Neural cell (in vitro differentiated cells): ENCODE results near the gene TFCP2. TPM values are rescaled to one million over a fixed set of nuclear protein-coding genes. Genes with fewer than 3 reads are reported as not detected.

Experiments
- H2AFZ ChIP-seq: fragments of 200-600, 300-800 bp; sonication (generic), shearing (Covaris generic); 2 replicates; pipeline ENCODE4 v1.6.0; 2014; ENCODE audit warnings: low read depth, mild to moderate bottlenecking, antibody characterized with exemption, low read length, moderate library complexity
- H3F3A ChIP-seq: fragments of 200-600 bp; shearing (Covaris generic); 2 replicates; pipeline ENCODE4 v1.6.1; 2016; ENCODE audit warnings: mild to moderate bottlenecking, moderate library complexity, mixed read lengths, antibody characterized with exemption, low read length; ENCODE audit not compliant: insufficient read depth, poor library complexity, severe bottlenecking
- H3K27ac ChIP-seq: fragments of 200-600, 300-800 bp; sonication (generic), shearing (Covaris generic); 2 replicates; pipeline ENCODE4 v1.5.1; 2014; ENCODE audit warnings: mild to moderate bottlenecking, low read length, moderate library complexity
- H3K27me3 ChIP-seq: fragments of 300-800, 200-600 bp; sonication (generic), shearing (Covaris generic); 2 replicates; pipeline ENCODE4 v1.6.0; 2014; ENCODE audit warnings: mild to moderate bottlenecking, low read depth, low read length, moderate library complexity; ENCODE audit not compliant: insufficient read depth
- H3K36me3 ChIP-seq: fragments of 300-800, 200-600 bp; sonication (generic), shearing (Covaris generic); 2 replicates; pipeline ENCODE4 v1.5.1; 2014; ENCODE audit warnings: mild to moderate bottlenecking, antibody characterized with exemption, low read length, moderate library complexity; ENCODE audit not compliant: insufficient read depth
- H3K4me2 ChIP-seq: fragments of 300-800, 200-600 bp; sonication (generic), shearing (Covaris generic); 2 replicates; pipeline ENCODE4 v1.6.0; 2014; ENCODE audit warnings: mild to moderate bottlenecking, low read length
- H3K4me3 ChIP-seq: fragments of 300-800, 200-600 bp; sonication (generic), shearing (Covaris generic); 2 replicates; pipeline ENCODE4 v1.5.1; 2014; ENCODE audit warnings: mild to moderate bottlenecking, low read length, moderate library complexity
- H3K79me2 ChIP-seq: fragments of 200-600 bp; shearing (Covaris generic); replicated peaks from 2 replicates; pipeline ENCODE4 v1.6.0; 2014; ENCODE audit warnings: mild to moderate bottlenecking, low read length, moderate library complexity; ENCODE audit not compliant: insufficient read depth
- H3K9ac ChIP-seq: fragments of 300-800, 200-600 bp; sonication (generic), shearing (Covaris generic); 2 replicates; pipeline ENCODE4 v1.6.1; 2016; ENCODE audit warnings: mild to moderate bottlenecking, low read length, mixed read lengths
- H3K9me2 ChIP-seq: fragments of 200-600 bp; shearing (Covaris generic); 2 replicates; pipeline ENCODE4 v1.6.1; 2016; ENCODE audit warnings: mild to moderate bottlenecking, low read length, mixed read lengths; ENCODE audit not compliant: insufficient read depth
- H3K9me3 ChIP-seq: fragments of 200-600, 300-800 bp; sonication (generic), shearing (Covaris generic); 2 replicates; pipeline ENCODE4 v1.6.1; 2016; ENCODE audit warnings: mild to moderate bottlenecking, mixed run types, low read length, moderate library complexity, mixed read lengths
- H4K20me1 ChIP-seq: fragments of 200-600 bp; shearing (Covaris generic); 2 replicates; pipeline ENCODE4 v1.6.1; 2016; ENCODE audit warnings: mild to moderate bottlenecking, mixed run types; ENCODE audit not compliant: insufficient read depth
- EP300 ChIP-seq: fragments of 450-650 bp; conservative IDR thresholded peaks from 2 replicates; pipeline ENCODE4 v1.6.1; 2014; ENCODE audit warnings: antibody characterized with exemption, mild to moderate bottlenecking, moderate library complexity; ENCODE audit not compliant: poor library complexity, severe bottlenecking
- EZH2 ChIP-seq: fragments of 200-600, 300-800 bp; shearing (Covaris generic), sonication (generic); IDR thresholded peaks from 2 replicates; pipeline ENCODE4 v1.6.1; 2014; ENCODE audit warnings: antibody characterized with exemption, low read length, borderline replicate concordance, mild to moderate bottlenecking; ENCODE audit not compliant: insufficient read depth, poor library complexity, severe bottlenecking
- MXI1 ChIP-seq: fragments of 450-650 bp; conservative IDR thresholded peaks from 2 replicates; pipeline ENCODE4 v1.6.1; 2014; ENCODE audit warnings: antibody characterized with exemption, mild to moderate bottlenecking; ENCODE audit not compliant: poor library complexity, severe bottlenecking
- POLR2AphosphoS5 ChIP-seq: IDR thresholded peaks from 2 replicates; pipeline ENCODE4 v1.6.1; 2012
- RAD21 ChIP-seq: fragments of 450-650 bp; conservative IDR thresholded peaks from 2 replicates; pipeline ENCODE4 v1.6.1; 2014; ENCODE audit warnings: antibody characterized with exemption, mild to moderate bottlenecking, moderate library complexity
- REST ChIP-seq: IDR thresholded peaks from 2 replicates; pipeline ENCODE4 v1.6.1; 2012; ENCODE audit warnings: borderline replicate concordance
- SMC3 ChIP-seq: fragments of 450-650 bp; conservative IDR thresholded peaks from 2 replicates; pipeline ENCODE4 v1.6.1; 2014; ENCODE audit warnings: antibody characterized with exemption, mild to moderate bottlenecking, moderate library complexity; ENCODE audit not compliant: poor library complexity
- TAF1 ChIP-seq: IDR thresholded peaks from 2 replicates; pipeline ENCODE4 v1.6.1; 2012; ENCODE audit warnings: low read depth
- polyA plus RNA-seq: library from polyadenylated mRNA; depleted of rRNA; stranded (reverse); fragments of >200 nt; gene quantifications from 2 replicates; pipeline ENCODE4 v1.2.3, GENCODE V29; 2014
- TF ChIP-seq, protein P1 (sequence below): fragments of 450-650 bp; IDR thresholded peaks from 2 replicates; pipeline ENCODE4 v1.5.1; 2014; ENCODE audit warnings: antibody characterized with exemption, mild to moderate bottlenecking, moderate library complexity; ENCODE audit not compliant: poor library complexity, severe bottlenecking

Gene TFCP2
- polyA plus RNA-seq, 1 donor from 2014 or later, result 28.6 TPM

DNA sequence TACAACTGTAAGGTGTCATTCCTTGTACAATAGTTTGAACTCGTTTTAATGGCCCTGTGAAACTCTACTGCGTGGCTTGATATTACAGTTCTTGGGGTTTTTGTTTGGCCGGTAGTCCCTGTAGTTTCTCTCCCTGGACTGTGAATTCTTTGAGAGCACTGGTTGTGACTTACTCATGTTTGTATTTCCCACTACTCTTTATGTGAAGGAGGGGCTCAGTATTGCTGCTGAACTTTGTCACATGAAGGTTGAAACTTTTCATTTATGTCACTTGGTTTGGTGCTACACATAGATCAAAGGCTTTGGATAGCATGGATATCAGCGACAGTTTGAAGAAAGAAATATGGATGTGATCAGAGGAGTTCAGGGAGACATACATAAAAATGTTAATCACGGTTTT, 46.4 kb upstream of the TFCP2 start:
- Histone ChIP-seq H3K9me3 (no peaks in the 10 kb centered on the region), H4K20me1 (no peaks in the 10 kb centered on the region), H3K79me2 (peaks cover 19% of the 10 kb centered on the region), H3K27me3 (no peaks in the 10 kb centered on the region), H3F3A (no peaks in the 10 kb centered on the region), H3K27ac (no peak overlapping the region), H3K4me2 (no peak overlapping the region), H2AFZ (no peak overlapping the region), H3K9ac (no peak overlapping the region), H3K4me3 (no peak overlapping the region), H3K9me2 (no peaks in the 10 kb centered on the region), H3K36me3 (no peaks in the 10 kb centered on the region)
- TF ChIP-seq TAF1 (no peak), REST (no peak)

GRCh38 chr12:51218607-51219161, 45.7 kb upstream of the TFCP2 start:
- no peaks in the 10 kb centered on the region for H3F3A ChIP-seq
- peaks cover 19% of the 10 kb centered on the region for H3K79me2 ChIP-seq
- no peaks in the 10 kb centered on the region for H3K27me3 ChIP-seq
- H3K9ac ChIP-seq, result peak overlapping the region; percentile 88
- no peaks in the 10 kb centered on the region for H3K9me3 ChIP-seq
- no peaks in the 10 kb centered on the region for H3K36me3 ChIP-seq
- H3K27ac ChIP-seq, result peak overlapping the region; percentile 68
- peak overlapping the region; percentile 83 for H2AFZ ChIP-seq
- no peaks in the 10 kb centered on the region for H4K20me1 ChIP-seq
- peak overlapping the region; percentile 86 for H3K4me3 ChIP-seq
- TF ChIP-seq RAD21 (no peak), MXI1 (no peak), TAF1 (no peak), EP300 (no peak), EZH2 (no peak), POLR2AphosphoS5 (no peak), SMC3 (no peak), REST (no peak)
- TF ChIP-seq, protein P1, sequence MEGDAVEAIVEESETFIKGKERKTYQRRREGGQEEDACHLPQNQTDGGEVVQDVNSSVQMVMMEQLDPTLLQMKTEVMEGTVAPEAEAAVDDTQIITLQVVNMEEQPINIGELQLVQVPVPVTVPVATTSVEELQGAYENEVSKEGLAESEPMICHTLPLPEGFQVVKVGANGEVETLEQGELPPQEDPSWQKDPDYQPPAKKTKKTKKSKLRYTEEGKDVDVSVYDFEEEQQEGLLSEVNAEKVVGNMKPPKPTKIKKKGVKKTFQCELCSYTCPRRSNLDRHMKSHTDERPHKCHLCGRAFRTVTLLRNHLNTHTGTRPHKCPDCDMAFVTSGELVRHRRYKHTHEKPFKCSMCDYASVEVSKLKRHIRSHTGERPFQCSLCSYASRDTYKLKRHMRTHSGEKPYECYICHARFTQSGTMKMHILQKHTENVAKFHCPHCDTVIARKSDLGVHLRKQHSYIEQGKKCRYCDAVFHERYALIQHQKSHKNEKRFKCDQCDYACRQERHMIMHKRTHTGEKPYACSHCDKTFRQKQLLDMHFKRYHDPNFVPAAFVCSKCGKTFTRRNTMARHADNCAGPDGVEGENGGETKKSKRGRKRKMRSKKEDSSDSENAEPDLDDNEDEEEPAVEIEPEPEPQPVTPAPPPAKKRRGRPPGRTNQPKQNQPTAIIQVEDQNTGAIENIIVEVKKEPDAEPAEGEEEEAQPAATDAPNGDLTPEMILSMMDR, result no peak
- peak overlapping the region; percentile 73 for H3K4me2 ChIP-seq
- H3K9me2 ChIP-seq, result no peaks in the 10 kb centered on the region
